ENCODE data around the gene P4HTM.

The P4HTM gene

DNA sequence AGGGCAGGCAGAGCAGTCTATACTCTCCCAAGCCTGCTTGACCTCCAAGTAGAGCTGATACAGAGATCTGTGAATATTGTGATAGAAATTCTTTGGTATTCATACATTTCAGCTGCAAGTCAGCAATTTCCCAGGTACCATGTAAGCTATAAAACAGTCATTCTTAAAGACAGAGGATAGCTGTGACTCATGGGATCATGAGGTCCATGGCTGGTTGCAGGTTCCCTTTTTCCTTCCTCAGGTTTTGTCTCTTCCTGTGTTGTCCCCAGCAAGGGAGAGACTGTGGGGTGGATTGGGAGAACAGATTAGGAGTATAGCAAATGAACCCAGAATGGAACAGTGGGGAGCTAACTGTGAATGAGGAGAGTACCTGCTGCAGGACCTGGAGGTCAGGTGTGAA, 5.4 kb upstream of the P4HTM start:
- no peak for DNase-seq (ENCODE audit: low read depth in 2 of 2)

DNA sequence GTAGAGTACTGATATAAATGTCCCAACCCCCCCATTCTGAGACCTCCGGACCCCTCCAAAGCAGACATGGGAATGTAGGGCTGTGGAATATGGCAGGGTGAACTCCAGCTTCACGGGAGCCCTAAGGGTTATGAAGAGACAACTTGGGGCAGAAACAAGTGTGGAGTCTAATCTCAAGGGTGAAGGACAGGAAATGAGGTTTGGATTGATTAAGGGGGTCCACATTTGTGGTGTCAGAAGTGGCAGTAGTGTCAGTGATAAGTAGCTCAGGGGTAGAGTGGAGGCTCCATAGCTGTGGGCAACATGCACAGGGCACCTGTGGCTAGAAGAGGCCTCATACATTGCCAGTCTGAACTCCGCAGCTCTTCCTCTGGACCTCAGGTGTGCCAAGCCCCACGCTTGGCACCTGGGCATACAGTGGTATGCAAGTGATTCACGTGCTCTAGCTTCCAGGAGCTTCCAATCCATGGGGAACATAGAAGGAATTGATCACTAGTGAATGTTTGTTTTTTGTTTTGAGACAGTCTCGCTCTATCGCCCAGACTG, 4.1 kb upstream of the P4HTM start:
- DNase-seq (ENCODE audit: low read depth in 2 of 2): no peak

DNA sequence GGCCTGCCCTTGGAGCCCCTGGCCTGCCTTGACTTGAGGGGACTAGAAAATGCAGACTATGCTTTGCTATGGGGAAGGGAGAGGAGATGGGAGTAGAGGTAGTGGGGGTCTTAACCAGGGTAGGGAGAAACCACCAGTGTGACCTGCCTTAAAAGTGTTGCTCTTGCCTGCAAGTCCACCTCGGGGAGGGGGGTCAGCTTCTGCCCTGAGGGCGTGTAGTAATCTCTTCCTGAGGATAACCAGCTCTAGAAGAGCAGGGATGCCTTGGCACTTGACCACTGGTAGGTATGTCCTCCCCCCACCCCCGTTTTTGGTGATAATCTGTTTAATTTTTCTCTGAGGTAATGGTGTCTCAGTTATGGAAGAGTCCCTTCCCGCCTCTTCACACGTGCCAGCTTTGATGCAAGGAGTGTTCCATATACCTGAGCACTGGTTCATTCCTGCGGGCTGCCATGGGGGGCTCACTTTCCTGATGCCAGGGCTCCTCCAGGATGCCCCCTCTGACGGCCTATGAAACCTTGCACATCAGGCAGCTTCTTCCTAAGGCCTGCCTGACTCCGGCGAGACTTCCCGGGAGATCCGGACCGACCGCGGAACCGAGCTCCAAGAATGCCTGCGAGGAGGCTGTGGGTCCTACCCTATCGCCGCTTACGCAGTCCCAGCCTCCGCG, 780 bp upstream of the P4HTM start:
- no peak for DNase-seq (ENCODE audit: low read depth in 2 of 2)

DNA sequence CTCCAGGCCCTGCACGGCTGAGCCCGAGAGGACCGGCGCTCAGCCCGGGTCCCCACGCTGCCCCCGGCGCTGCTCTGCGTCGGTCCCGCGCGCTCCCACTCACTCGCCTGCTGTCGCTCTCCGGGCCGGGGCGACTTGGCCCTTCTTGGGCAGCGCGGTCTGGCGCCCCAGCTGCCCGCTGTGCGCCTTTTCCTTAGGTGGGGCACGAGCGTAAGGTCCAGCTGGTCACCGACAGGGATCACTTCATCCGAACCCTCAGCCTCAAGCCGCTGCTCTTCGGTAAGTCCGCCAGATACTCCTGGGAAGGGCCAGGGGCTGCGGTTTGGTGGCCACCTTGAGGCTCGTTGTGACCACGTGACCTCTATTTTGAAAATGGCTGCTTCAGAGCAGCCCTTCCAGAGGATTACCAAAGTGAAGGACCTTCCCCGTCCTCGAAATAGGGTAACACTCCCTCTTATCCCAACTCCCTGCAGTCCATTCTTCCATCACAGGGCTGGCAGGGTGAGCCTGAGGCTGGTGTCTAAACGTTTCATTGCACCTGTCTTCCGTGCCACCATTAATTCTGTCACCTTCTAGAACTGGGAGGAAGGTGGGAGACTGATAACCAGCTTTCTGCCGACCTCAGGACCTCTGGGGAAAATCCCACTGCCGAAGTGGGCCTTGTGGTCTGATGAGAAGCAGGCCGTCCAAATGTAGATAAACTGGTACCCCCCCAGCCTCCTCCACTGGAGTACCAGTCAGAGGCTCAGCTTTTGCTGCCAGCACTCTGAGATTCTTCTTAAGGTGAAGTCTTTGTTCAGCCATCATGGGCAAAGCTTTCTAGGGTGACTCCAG, 812 bp downstream of the P4HTM start:
- DNase-seq (ENCODE audit: low read depth in 2 of 2): no peak

DNA sequence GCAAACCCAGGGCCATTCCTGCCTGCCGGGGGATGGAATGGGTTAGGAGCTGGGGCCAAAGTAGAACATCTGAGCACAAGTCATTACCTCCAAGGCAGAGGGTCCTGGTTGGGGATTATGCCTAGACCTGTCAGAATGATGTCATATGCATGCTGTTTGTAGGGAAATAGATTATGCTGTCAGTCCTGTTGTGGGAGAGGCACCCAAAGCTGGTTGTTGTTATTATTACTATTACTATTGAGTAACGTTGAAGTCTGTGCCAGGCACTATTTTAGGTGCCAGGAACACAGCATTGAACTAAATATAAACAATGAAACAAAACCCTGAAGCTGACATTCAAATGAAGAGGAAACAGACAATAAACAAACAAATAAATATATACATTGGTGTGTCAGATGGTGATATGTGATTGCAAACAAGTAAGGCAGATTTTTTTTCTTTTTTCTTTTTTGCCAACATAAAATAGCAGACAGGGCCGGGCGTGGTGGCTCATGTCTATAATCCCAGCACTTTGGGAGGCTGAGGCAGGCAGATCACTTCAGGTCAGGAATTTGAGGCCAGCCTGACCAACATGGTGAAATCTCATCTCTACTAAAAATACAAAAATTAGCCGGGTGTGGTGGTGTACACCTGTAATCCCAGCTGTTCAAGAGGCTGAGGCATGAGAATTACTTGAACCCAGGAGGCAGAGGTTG, 2.0 kb downstream of the P4HTM start:
- no peak for DNase-seq (ENCODE audit: low read depth in 2 of 2)

DNA sequence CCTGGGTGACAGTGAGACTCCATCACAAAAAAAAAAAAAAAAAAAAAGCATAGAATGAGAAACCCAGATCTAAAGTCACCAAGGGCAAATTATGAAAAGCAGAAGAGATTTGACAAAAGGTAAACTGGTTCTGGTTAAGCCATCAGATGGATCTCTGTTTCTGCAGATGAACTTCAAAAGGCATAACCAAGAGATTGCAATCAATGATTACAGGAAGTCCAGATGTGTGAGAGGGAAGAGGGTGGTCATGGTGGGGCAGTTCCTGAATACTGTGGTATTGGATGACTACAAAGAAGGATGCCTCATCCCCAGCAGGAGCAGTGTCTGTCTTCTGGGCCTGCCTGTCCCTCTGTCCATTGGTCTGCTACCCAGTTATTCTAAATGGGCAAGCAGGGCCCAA, 3.8 kb downstream of the P4HTM start:
- DNase-seq (ENCODE audit: low read depth in 2 of 2): no peak

DNA sequence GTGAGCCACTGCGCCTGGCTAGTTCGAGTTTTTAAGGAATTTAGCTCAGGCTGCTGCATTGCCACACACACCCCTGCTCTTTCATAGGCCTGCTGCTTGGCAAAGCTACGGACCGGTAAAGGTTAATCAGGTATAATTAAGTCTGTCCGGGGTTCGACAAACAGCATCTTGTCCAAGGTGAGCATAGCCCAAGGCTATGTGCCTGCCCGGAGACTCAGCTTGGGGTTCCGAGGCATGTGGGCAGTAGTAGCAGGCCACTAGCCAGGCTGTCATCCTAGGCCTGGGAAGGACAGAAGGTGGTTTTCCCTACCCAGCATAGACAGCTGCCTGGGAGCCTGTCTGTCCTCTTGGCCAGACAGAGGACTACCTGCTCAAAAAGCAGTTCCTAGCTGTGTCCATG, 6.6 kb downstream of the P4HTM start:
- DNase-seq (ENCODE audit: low read depth in 2 of 2): no peak

DNA sequence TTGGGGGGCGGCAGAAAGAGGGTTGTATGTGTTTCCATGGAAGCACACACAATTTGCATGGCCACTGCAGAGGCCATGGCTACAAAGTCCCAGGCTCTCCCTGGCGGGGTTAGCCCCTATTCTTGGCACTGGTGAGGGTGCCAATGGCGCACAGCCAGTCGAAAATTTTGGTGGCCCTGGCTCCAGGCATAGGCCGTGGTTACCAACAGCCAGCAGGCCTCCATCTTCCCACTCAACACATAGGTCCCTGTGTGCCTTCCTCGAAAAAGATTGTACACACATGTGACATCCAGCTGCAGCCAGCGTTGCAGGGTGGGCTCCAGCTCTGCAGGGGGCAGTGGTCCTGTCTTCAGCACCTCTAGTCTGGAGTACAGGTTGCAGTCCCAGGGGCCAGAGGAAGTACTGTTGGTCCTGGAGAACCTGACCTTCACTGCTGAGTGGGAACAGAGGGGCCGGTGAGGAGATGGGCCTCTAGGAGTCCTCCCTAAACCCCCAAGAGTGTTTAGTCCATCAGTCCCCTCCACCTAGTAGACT, 7.1 kb downstream of the P4HTM start:
- no peak for DNase-seq (ENCODE audit: low read depth in 2 of 2)

DNA sequence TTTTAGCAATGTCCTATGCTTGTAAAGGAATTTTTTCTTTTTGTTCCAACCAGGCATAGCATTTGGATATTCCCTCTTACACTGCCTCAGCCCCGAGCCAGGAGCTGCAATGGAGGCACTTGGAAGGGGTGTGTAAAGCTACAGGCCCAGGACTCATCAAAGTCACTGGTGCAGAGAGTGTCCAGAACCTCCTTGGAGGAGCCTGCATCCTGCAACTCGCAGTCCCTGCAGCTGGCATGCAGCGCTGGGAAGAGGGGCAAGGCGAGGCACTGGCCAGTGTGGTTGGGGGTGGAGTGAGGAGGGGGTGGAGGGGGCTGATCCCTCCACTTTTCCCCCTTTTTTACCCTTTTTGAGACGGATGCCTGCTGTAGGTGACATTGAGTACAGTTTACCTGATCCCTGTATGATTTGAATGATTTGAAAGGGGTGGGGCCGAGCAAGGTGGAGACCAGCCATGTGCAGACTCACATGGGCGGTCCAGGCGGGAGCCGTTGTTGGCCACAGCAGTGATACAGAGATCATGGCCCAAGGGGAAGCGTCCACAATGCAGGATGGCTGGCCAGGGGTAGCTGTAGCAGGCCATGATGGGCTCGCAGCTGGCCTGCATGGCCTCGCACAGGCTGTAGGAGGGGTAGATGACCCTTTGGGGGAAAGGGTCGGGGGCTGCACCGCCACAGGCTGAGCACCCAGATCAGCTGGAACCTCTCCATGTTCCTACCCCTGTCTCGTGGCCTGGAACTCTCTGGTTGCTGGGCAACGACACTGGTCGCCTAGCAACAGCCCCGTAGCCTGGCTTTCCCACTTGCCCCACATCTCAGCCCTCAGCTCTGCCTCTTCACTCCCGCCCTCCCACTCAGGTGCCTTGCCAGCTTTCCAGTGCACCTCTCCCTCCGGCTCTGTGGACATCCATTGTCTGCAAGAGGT, 7.9 kb downstream of the P4HTM start:
- DNase-seq (ENCODE audit: low read depth in 2 of 2): no peak

DNA sequence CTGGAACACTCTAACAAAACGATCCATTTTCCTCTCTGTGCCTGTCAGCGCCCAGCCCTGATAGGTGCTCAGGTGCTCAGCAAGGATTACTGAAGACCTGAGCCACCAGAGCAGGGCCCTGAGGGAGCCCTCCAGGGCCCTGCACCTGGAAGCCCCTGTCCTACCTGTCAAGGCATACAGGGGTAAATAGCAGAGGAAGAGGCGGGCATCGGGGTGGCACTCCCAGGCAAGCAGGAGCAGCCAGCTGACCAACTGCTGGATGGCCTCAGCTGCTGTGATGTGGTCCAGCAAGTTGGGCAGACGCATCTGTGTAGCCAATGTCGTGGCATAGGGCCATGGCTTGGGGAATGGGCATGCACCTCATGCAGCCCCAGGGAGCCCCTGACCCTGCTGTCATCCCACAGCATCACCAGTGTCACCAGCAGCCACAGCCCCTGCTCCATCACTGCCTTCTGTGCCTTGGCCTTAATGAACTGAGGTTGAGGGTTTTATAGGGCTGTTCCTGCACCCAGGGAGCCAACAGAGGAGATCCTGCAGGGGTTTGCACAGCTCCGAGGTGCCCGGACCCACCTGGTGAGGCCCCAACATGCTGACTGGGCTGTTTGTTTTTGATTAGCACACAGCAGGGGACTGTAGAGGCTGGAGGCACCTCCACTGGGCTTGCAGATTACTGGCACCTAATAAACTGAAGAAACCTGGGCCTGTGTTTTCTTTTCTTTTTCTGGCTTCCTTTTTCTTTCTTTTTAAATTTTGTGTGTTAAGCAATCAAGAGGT, 9.2 kb downstream of the P4HTM start:
- no peak for DNase-seq (ENCODE audit: low read depth in 2 of 2)

DNA sequence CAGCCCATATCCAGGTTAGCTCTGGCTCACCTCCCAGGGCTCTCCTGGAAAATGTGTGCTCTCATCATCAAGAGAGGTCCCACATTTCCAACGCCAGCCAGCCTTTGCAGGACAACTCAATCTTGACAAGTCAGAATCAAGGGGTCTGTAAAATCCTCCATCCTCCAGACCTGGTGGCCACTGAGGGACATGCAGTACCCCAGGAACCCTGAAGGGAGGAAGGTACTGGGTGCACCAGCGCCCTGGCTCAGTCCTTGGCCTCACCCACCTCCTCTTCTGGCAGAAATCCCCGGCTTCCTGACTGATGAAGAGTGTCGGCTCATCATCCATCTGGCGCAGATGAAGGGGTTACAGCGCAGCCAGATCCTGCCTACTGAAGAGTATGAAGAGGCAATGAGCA, 11.1 kb downstream of the P4HTM start:
- no peak for DNase-seq (ENCODE audit: low read depth in 2 of 2)

DNA sequence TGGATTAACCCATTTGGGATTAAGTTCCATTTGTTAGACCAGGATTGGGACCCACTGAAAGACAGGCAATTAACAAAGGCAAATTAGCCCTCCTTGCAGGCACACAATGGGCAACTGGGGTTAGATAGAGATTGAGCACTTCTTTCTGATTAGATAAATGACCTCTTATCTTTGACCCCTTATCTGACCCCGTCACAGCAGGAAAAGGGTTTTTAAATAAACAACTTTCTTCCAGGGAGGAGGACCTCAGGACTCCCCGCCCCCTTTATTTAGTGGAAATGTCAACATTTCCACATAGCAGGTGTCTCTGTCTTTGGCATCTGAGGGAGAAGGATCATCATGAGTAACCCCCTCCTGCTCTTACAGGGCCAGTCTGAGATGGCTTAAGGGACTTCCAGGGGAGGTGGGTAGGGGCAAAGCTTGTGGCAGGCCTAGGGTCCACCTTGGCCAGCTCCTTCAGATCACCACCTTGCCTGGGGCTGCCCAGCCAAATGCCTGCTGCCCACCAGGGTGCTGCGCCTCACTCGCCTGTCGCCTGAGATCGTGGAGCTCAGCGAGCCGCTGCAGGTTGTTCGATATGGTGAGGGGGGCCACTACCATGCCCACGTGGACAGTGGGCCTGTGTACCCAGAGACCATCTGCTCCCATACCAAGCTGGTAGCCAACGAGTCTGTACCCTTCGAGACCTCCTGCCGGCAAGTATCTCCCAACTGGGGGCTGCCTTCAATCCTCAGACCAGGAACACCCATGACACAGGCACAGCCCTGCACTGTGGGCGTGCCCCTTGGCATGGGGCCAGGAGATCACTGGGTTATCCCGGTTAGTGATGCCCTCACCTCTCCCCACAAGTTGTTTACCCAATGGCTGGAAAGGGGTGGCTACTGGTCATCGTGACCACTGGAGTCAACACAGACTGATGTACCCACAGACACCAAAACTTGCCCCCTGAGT, 14.6 kb downstream of the P4HTM start:
- DNase-seq (ENCODE audit: low read depth in 2 of 2): no peak

DNA sequence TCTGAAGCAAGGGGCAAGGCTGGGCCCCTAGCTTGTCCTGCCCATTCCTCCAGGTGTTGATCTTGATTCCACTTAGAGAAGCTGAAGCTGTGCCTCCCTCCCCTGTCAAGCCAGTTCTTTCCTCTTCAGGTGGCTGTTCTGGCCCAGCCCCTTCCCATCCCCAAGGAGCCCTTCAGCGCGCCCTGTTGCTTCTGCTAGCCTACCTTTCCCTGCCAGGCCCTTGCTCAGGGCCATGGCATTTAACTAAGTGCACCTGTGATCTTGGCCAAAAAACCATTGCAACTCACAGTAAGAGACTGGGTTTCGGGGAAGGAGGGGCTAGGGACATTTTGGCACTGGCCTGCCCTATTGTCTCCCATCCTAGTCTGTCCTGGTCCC, 15.3 kb downstream of the P4HTM start:
- DNase-seq (ENCODE audit: low read depth in 2 of 2): no peak

DNA sequence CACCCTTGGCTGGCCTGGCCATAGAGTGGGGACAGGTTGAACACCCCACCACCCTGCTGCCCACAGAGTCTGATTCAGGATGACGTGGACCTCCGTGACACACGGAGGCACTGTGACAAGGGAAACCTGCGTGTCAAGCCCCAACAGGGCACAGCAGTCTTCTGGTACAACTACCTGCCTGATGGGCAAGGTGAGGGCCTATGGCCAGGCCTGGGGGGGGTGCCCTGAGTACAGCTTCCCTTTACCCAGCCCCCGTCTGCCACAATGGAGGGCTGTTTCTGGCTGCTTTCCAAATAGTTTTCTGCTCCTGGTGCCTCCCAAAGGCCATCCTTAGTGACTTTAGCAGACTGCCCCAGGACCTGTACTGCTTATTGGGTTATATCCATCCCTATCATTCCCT, 16.0 kb downstream of the P4HTM start:
- DNase-seq (ENCODE audit: low read depth in 2 of 2): no peak

DNA sequence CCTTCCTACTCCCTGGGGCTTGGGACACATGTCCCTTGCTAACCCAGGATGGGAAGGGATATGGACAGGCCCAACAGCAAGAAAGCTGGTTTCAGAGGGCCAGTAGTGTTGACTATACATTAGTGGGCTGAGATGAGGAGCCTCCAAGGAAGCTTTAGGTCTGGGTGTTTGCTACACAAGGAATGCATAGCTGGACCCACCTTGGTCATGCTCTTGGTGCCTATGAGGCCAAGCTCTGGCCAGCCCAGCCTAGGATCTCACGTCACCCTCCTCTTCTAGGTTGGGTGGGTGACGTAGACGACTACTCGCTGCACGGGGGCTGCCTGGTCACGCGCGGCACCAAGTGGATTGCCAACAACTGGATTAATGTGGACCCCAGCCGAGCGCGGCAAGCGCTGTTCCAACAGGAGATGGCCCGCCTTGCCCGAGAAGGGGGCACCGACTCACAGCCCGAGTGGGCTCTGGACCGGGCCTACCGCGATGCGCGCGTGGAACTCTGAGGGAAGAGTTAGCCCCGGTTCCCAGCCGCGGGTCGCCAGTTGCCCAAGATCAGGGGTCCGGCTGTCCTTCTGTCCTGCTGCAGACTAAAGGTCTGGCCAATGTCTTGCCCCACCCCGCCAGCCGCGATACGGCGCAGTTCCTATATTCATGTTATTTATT, 16.5 kb downstream of the P4HTM start:
- DNase-seq (ENCODE audit: low read depth in 2 of 2): no peak

DNA sequence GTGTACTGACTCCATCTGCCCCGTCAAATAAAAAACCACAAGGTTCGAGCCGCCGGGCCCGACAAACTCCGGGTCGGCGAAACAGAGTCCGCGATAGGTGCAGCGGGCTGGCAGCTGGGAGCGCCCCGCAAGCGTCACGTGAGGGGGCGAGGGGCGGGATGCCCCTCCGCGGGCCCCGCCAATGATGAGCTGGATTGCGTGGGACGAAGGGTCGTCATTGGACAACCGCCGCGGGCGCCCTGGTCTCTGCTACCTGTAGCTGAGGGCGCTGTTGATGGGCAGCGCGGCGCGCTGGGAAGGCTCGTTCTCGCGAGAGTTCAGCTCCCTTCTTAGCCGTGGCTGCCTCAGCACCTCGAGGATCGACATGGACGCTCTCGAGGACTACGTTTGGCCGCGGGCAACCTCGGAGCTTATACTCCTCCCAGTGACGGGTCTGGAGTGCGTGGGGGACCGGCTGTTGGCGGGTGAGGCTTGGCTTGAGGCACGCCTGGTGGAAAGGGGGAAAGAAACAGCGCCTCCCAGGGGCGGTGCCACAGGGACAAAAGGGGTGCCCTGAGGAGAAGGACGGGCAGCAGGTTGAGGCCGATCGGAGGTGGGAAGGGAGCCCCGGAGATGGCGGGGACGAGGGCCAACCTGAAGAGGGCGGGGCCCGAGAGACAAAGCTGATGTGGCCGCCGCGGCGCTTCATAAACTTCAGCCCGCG, 17.2 kb downstream of the P4HTM start, which contains the start of gene WDR6:
Gene WDR6 (plus strand): TSS at position 324 of the 703 bp plus-strand sequence. CDS start 41 bp downstream, at position 365.
- DNase-seq (ENCODE audit: low read depth in 2 of 2): peak; percentile 89 to 93

DNA sequence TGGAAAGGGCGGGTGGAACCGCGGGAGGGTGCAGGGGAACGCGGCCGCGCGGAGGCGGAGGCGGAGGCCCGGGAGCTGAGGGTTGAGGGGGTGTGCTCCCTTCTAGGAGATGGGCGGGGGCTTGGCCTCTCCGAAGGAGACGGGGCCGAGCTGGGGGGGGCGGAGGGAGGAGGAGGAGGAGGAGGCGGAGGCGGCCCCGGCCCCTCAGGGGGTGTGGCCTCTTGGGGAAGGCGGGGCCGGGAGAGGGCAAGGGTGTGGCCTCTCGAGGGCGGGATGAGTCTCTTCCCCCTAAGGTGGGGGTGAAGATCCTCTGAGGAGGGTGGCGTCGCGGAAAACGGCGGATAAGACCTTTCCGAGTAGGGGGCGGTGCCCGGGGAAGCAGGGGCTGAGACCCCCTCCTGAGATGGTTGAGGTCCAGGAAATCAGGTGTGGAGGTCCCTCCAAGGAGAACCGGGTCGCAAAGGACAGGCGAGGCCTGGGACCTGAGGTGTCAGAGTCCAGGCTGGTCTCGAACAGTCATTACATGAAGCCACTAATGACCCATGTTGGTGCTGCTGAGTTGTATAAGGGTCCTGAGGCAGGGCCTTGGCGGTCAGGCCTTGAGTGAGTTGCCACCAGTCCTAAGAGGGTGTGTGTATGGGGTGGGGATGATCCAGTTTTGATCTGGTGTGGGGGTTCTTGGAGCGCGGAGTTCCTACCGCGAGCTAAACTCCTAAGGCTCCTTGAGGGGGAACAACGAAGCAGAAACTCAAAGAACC, 17.9 kb downstream of the P4HTM start:
- peak; percentile 69 to 77 for DNase-seq (ENCODE audit: low read depth in 2 of 2)
